A673 (cell line): ENCODE results near the gene AGAP1. TPM values are rescaled to one million over a fixed set of nuclear protein-coding genes. Genes with fewer than 3 reads are reported as not detected.

Experiments
- BruUV-seq: library from RNA; stranded (reverse); fragments of 400-500 nt; replicated peaks from 2 replicates; lab custom pipeline; 2021; lab: Mats Ljungman, UMichigan
- CTCF ChIA-PET: fragments of 300-600 bp; sonication (Branson Sonifier 250); formaldehyde crosslinking; loops from one replicate; lab custom pipeline; 2022; ENCODE audit warnings: antibody characterized with exemption; lab: Charles Lee
- POLR2A ChIA-PET: fragments of 300-600 bp; sonication (Branson Sonifier 250); formaldehyde crosslinking; loops from one replicate; lab custom pipeline; 2022; ENCODE audit warnings: antibody characterized with exemption; ENCODE audit not compliant: low non-redundant PET; lab: Charles Lee
- DNase-seq: peaks from one replicate; pipeline ENCODE4 v3.0.0-alpha.2; 2015; ENCODE audit warnings: low spot score
- H3K27ac ChIP-seq: fragments of 200-600 bp; sonication (generic); 2 replicates; pipeline ENCODE4 v1.5.1; 2016; ENCODE audit warnings: mixed run types, low read depth, mild to moderate bottlenecking, mixed read lengths, antibody characterized with exemption, low read length; ENCODE audit not compliant: poor library complexity, severe bottlenecking
- H3K27me3 ChIP-seq: fragments of 200-600 bp; sonication (generic); replicated peaks from 2 replicates; pipeline ENCODE4 v1.6.1; 2017; ENCODE audit warnings: mixed run types, low read depth, mild to moderate bottlenecking, mixed read lengths, antibody characterized with exemption, low read length; ENCODE audit not compliant: insufficient read depth, poor library complexity
- H3K36me3 ChIP-seq: fragments of 200-600 bp; sonication (generic); 2 replicates; pipeline ENCODE4 v1.6.1; 2016; ENCODE audit warnings: mixed run types, mild to moderate bottlenecking, mixed read lengths, antibody characterized with exemption, low read length; ENCODE audit not compliant: insufficient read depth, poor library complexity, severe bottlenecking
- H3K4me1 ChIP-seq: fragments of 200-600 bp; sonication (generic); 2 replicates; pipeline ENCODE4 v1.6.1; 2017; ENCODE audit warnings: mixed run types, mild to moderate bottlenecking, mixed read lengths, antibody characterized with exemption, low read length; ENCODE audit not compliant: insufficient read depth, poor library complexity, severe bottlenecking
- H3K4me3 ChIP-seq: fragments of 200-600 bp; sonication (generic); 2 replicates; pipeline ENCODE4 v1.5.1; 2016; ENCODE audit warnings: low read depth, mixed run types, mild to moderate bottlenecking, mixed read lengths, low read length; ENCODE audit not compliant: poor library complexity, severe bottlenecking
- H3K9me3 ChIP-seq: fragments of 200-600 bp; sonication (generic); 2 replicates; pipeline ENCODE4 v1.6.1; 2016; ENCODE audit warnings: mixed run types, low read depth, mild to moderate bottlenecking, mixed read lengths, antibody characterized with exemption, low read length; ENCODE audit not compliant: poor library complexity, severe bottlenecking
- CTCF ChIP-seq: fragments of 300-800, 200-600 bp; sonication (generic); conservative IDR thresholded peaks from 2 replicates; pipeline ENCODE4 v1.5.1; 2017; ENCODE audit warnings: low read depth, mild to moderate bottlenecking, antibody characterized with exemption, low read length, moderate library complexity, mixed read lengths
- EZH2 ChIP-seq: fragments of 200-600 bp; sonication (generic); IDR thresholded peaks from 2 replicates; pipeline ENCODE4 v1.6.1; 2017; ENCODE audit warnings: borderline replicate concordance, low read depth, mild to moderate bottlenecking, mixed read lengths, antibody characterized with exemption, low read length; ENCODE audit not compliant: poor library complexity, severe bottlenecking
- intact Hi-C: fragments of 100-400 bp; cut with micrococcal nuclease; formaldehyde crosslinking; loops from one replicate; pipeline ENCODE4 v1.10.0; 2022; ENCODE audit not compliant: unreplicated experiment
- total RNA-seq: library from RNA; stranded (reverse); gene quantifications from 2 replicates; pipeline ENCODE4 v1.2.3, GENCODE V29; 2021

The AGAP1 gene
- total RNA-seq, 1 experiment from 2014 or later: 25.3 TPM

DNA sequence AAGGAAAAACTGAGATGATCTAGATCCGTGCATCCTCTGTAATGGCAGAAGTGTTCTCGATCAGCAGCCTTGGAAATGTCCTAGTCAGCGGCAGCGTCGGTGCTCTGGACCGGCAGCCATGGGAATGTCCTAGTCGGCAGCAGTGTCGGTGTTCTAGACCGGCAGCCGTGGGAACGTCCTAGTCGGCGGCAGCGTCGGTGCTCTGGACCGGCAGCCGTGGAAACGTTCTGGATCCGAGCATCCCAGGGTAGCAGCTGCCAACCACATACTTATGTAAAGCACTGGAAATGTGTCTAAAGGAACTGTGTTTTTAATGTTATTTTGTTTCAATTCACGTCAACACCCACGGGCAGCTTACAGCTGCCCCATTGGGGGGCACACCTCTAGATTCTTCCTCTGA, 615.6 kb downstream of the AGAP1 start:
- POLR2A ChIA-PET: no interaction called here
- H3K27me3 ChIP-seq: no peaks in the 10 kb centered on the region
- CTCF ChIA-PET: no interaction called here
- intact Hi-C loops: no loop called here
- BruUV-seq: no TSS peak
- H3K36me3 ChIP-seq: no peaks in the 10 kb centered on the region
- no peaks in the 10 kb centered on the region for H3K4me1 ChIP-seq
- TF ChIP-seq CTCF (no peak), EZH2 (no peak)
- H3K4me3 ChIP-seq: no peak overlapping the region
- DNase-seq: no peak
- no peak overlapping the region for H3K27ac ChIP-seq
- no peaks in the 10 kb centered on the region for H3K9me3 ChIP-seq

- Histone ChIP-seq H3K4me1 (no peaks in the 10 kb centered on the region), H3K27me3 (no peaks in the 10 kb centered on the region), H3K27ac (no peak overlapping the region), H3K4me3 (no peak overlapping the region), H3K36me3 (no peaks in the 10 kb centered on the region), H3K9me3 (no peaks in the 10 kb centered on the region)
- ChIA-PET POLR2A (no interaction called here), CTCF (no interaction called here)
- BruUV-seq: no TSS peak
- intact Hi-C loops: no loop called here
- no peak for TF ChIP-seq EZH2
- TF ChIP-seq CTCF: no peak
- no peak for DNase-seq
Measured at GRCh38 chr2:236112466-236112865, 618.6 kb downstream of the AGAP1 start.

GRCh38 chr2:236113425-236113824, 619.6 kb downstream of the AGAP1 start:
- H3K27ac ChIP-seq: no peak overlapping the region
- H3K36me3 ChIP-seq: no peaks in the 10 kb centered on the region
- intact Hi-C loops: no loop called here
- no peaks in the 10 kb centered on the region for H3K27me3 ChIP-seq
- no peaks in the 10 kb centered on the region for H3K9me3 ChIP-seq
- H3K4me1 ChIP-seq: no peaks in the 10 kb centered on the region
- POLR2A ChIA-PET: no interaction called here
- H3K4me3 ChIP-seq: no peak overlapping the region
- no TSS peak for BruUV-seq
- CTCF ChIA-PET: no interaction called here
- TF ChIP-seq EZH2 (no peak), CTCF (no peak)
- no peak for DNase-seq
